HepG2 (cell line): ENCODE results near the gene PLCB4. TPM values are rescaled to one million over a fixed set of nuclear protein-coding genes. Genes with fewer than 3 reads are reported as not detected.

ENCODE experiments used
- ATAC-seq: fragments of 200-7000 bp; cut with Tn5 transposase; 3 replicates; pipeline ENCODE4 v1.9.1; 2020; ENCODE audit warnings: mild to moderate bottlenecking, moderate library complexity
- BruUV-seq: library from RNA; stranded (reverse); fragments of 400-500 nt; replicated peaks from 2 replicates; lab custom pipeline; 2021; lab: Mats Ljungman, UMichigan
- CTCF ChIA-PET: fragments of 300-600 bp; formaldehyde crosslinking; extraction: SDS; loops from one replicate; lab custom pipeline; 2021; ENCODE audit warnings: low total read pairs, inconsistent platforms, low intra/inter-chr PET ratio; lab: Yijun Ruan, JAX
- POLR2A ChIA-PET: fragments of 350-600 bp; sonication (Branson Sonifier 250); formaldehyde crosslinking; loops from one replicate; lab custom pipeline; 2020; ENCODE audit warnings: antibody characterized with exemption, inconsistent platforms; lab: Yijun Ruan, JAX
- DNase-seq: peaks from one replicate; pipeline ENCODE4 v3.0.0-alpha.2; 2015; ENCODE audit warnings: low spot score
- FAIRE-seq: peaks from 3 replicates; lab custom pipeline; 2011; peaks lifted over from hg19 to GRCh38; lab: Jason Lieb, UNC
- H2AFZ ChIP-seq: one replicate; pipeline ENCODE4 v1.6.1; 2011; ENCODE audit warnings: low read length, inconsistent platforms
- H3K27ac ChIP-seq: fragments of 300-600 bp; 3 replicates; pipeline ENCODE4 v1.8.0; 2011; ENCODE audit warnings: mixed run types, mild to moderate bottlenecking, mixed read lengths, low read length, inconsistent platforms; ENCODE audit not compliant: insufficient read depth; ENCODE audit errors: extremely low read length
- H3K27me3 ChIP-seq, 2 experiments: fragments of 200-600 bp in 1 of 2; 2 replicates in 1 of 2; 3 replicates in 1 of 2; pipeline versions ENCODE4 v1.6.0 to v1.8.0; 2011; ENCODE audit warnings: low read length in 2 of 2, mild to moderate bottlenecking in 2 of 2, moderate library complexity in 2 of 2, inconsistent platforms in 1 of 2; ENCODE audit not compliant: insufficient read depth in 2 of 2, control insufficient read depth in 1 of 2
- H3K36me3 ChIP-seq, 2 experiments: fragments of 200-600 bp in 1 of 2; replicated peaks in 1 of 2; 2 replicates in 1 of 2; 3 replicates in 1 of 2; pipeline versions ENCODE4 v1.5.1 to v1.8.0; 2011; ENCODE audit warnings: low read length in 2 of 2, inconsistent platforms in 1 of 2; ENCODE audit not compliant: insufficient read depth in 2 of 2, control insufficient read depth in 1 of 2
- H3K4me1 ChIP-seq: 2 replicates; pipeline ENCODE4 v1.5.1; 2012; ENCODE audit warnings: low read length, inconsistent platforms; ENCODE audit not compliant: insufficient read depth
- H3K4me2 ChIP-seq: 2 replicates; pipeline ENCODE4 v1.6.0; 2011; ENCODE audit warnings: low read depth, low read length, inconsistent platforms
- H3K4me3 ChIP-seq, 3 experiments: fragments of 200-600 bp in 1 of 3; sonication (generic), shearing (Covaris generic) in 1 of 3; replicated peaks in 1 of 3; 2 replicates each; pipeline ENCODE4 v1.5.1; 2011 to 2016; ENCODE audit warnings: low read length in 3 of 3, inconsistent platforms in 2 of 3, low read depth in 2 of 3, mild to moderate bottlenecking in 2 of 3, control low read depth in 1 of 3, mixed read lengths in 1 of 3; ENCODE audit not compliant: insufficient read depth in 1 of 3
- H3K79me2 ChIP-seq: one replicate; pipeline ENCODE4 v1.6.1; 2011; ENCODE audit warnings: low read length, inconsistent platforms; ENCODE audit not compliant: insufficient read depth
- H3K9ac ChIP-seq: 2 replicates; pipeline ENCODE4 v1.6.0; 2011; ENCODE audit warnings: mild to moderate bottlenecking, low read depth, low read length, inconsistent platforms; ENCODE audit not compliant: insufficient read depth
- H3K9me3 ChIP-seq: 2 replicates; pipeline ENCODE4 v1.5.1; 2012; ENCODE audit warnings: mild to moderate bottlenecking, low read length
- H4K20me1 ChIP-seq: 2 replicates; pipeline ENCODE4 v1.6.0; 2011; ENCODE audit warnings: inconsistent platforms, mild to moderate bottlenecking, low read length, moderate library complexity; ENCODE audit not compliant: insufficient read depth
- BCLAF1 ChIP-seq: fragments of 450-650 bp; IDR thresholded peaks from 2 replicates; pipeline ENCODE4 v1.6.1; 2017; ENCODE audit warnings: mild to moderate bottlenecking
- ELF4 ChIP-seq: sonication (generic); formaldehyde crosslinking; IDR thresholded peaks from 2 replicates; pipeline ENCODE4 v1.5.0; 2020; ENCODE audit warnings: missing genetic modification reagents, mild to moderate bottlenecking, moderate library complexity, borderline replicate concordance
- GZF1 ChIP-seq: sonication (generic); formaldehyde crosslinking; IDR thresholded peaks from 2 replicates; pipeline ENCODE4 v1.5.1; 2020; ENCODE audit warnings: mild to moderate bottlenecking, missing genetic modification reagents
- NFIB ChIP-seq: sonication (generic); formaldehyde crosslinking; IDR thresholded peaks from 2 replicates; pipeline ENCODE4 v1.9.0; 2021; ENCODE audit warnings: missing genetic modification reagents, mild to moderate bottlenecking, borderline replicate concordance
- SMARCC2 ChIP-seq: fragments of 450-650 bp; IDR thresholded peaks from 2 replicates; pipeline ENCODE4 v1.6.1; 2017; ENCODE audit warnings: antibody characterized with exemption, mild to moderate bottlenecking
- THYN1 ChIP-seq: sonication (generic); formaldehyde crosslinking; IDR thresholded peaks from 2 replicates; pipeline ENCODE4 v1.8.1; 2023; ENCODE audit warnings: low read depth, mild to moderate bottlenecking, moderate library complexity, missing genetic modification reagents, borderline replicate concordance
- ZNF138 ChIP-seq: sonication (generic); formaldehyde crosslinking; IDR thresholded peaks from 2 replicates; pipeline ENCODE4 v1.5.0; 2020; ENCODE audit warnings: mild to moderate bottlenecking, low read depth, missing genetic modification reagents
- ZNF660 ChIP-seq: sonication (generic); formaldehyde crosslinking; IDR thresholded peaks from 2 replicates; pipeline ENCODE4 v1.5.1; 2020; ENCODE audit warnings: mild to moderate bottlenecking, low read depth, missing genetic modification reagents, borderline replicate concordance
- WGBS: methylation state at CpG from one replicate; pipeline ENCODE4 v1.1.6; 2017; ENCODE audit warnings: low lambda C conversion rate; 5-methylcytosine and 5-hydroxymethylcytosine counted together
- in situ Hi-C: cut with HindIII; loops from 2 replicates; pipeline ENCODE4 v1.10.0; 2017; ENCODE audit warnings: low pct_unique_long_range_greater_than_20kb; ENCODE audit not compliant: extremely low pct_ligation_motif_present
- intact Hi-C: fragments of 100-400 bp; cut with micrococcal nuclease; formaldehyde crosslinking; loops from one replicate; pipeline ENCODE4 v1.10.0; 2022; ENCODE audit not compliant: unreplicated experiment
- polyA plus RNA-seq, 8 experiments: library from polyadenylated mRNA; depleted of rRNA in 3 of 8; stranded (reverse) in 7 of 8; unstranded in 1 of 8; fragments of >200 nt; fragmentation: Illumina TruSeq in 4 of 8; extraction: Trizol in 4 of 8; gene quantifications; 2 replicates each; pipeline versions ENCODE4 v1.2.1 to v1.2.3, GENCODE V29; 2011 to 2016; ENCODE audit warnings: low read depth in 4 of 8, missing spikeins in 1 of 8, mixed read lengths in 1 of 8; ENCODE audit not compliant: insufficient read depth in 1 of 8
- total RNA-seq, 5 experiments: library from RNA; depleted of rRNA; stranded (reverse); fragments of >200 nt; fragmentation: Illumina TruSeq; extraction: Trizol; gene quantifications; 2 replicates each; pipeline ENCODE4 v1.2.3, GENCODE V29; 2016; ENCODE audit warnings: low read depth in 1 of 5
- TF ChIP-seq, protein P1 (sequence below): sonication (generic); formaldehyde crosslinking; IDR thresholded peaks from 2 replicates; pipeline ENCODE4 v1.5.0; 2020; ENCODE audit warnings: mild to moderate bottlenecking, missing genetic modification reagents
- TF ChIP-seq, protein P2 (sequence below): sonication (generic); formaldehyde crosslinking; IDR thresholded peaks from 2 replicates; pipeline ENCODE4 v1.4.0; 2020; ENCODE audit warnings: missing genetic modification reagents

Gene PLCB4
- total and polyA plus RNA-seq, 2 of the 13 experiments (the other 11 are each of a cell fraction or from before 2014, with no cell fraction given) = 0.01 TPM; not detected in 1

- TF ChIP-seq THYN1 (no peak), NFIB (CRISPR knock-in tag) (no peak)
- ATAC-seq (no peak), FAIRE-seq (no peak), DNase-seq (no peak)
- Histone ChIP-seq H3K36me3 (no peaks in the 10 kb centered on the region), H2AFZ (no peak overlapping the region), H3K4me3 (no peak overlapping the region), H3K27ac (no peak overlapping the region), H3K9me3 (no peaks in the 10 kb centered on the region), H3K4me1 (no peaks in the 10 kb centered on the region), H3K79me2 (no peaks in the 10 kb centered on the region), H4K20me1 (no peaks in the 10 kb centered on the region), H3K4me2 (no peak overlapping the region), H3K27me3 (peaks cover 0 to 15% of the 10 kb centered on the region in 2 experiments; a peak in 3 of 5 replicates), H3K9ac (no peak overlapping the region)
- ChIA-PET POLR2A (no interaction called here), CTCF (no interaction called here)
- BruUV-seq = no TSS peak
- WGBS = 9% methylated on average over 6 of the region's 6 CpGs
- intact Hi-C loops (no loop called here), in situ Hi-C loops (no loop called here)
Observed at GRCh38 chr20:9075264-9076095, 6.6 kb downstream of the PLCB4 start.

GRCh38 chr20:9076440-9076839 lies 7.6 kb downstream of the PLCB4 start:
- Histone ChIP-seq H4K20me1 (no peaks in the 10 kb centered on the region), H3K4me2 (no peak overlapping the region), H3K4me3 (no peak overlapping the region), H3K36me3 (no peaks in the 10 kb centered on the region), H3K9me3 (no peaks in the 10 kb centered on the region), H3K27me3 (peaks cover 0 to 10% of the 10 kb centered on the region in 2 experiments; a peak in 3 of 5 replicates), H3K9ac (no peak overlapping the region), H3K79me2 (no peaks in the 10 kb centered on the region), H2AFZ (no peak overlapping the region), H3K27ac (no peak overlapping the region), H3K4me1 (no peaks in the 10 kb centered on the region)
- no TSS peak for BruUV-seq
- intact Hi-C loops = no loop called here
- ATAC-seq (no peak), FAIRE-seq (no peak), DNase-seq (no peak)
- 22% methylated on average over 2 of the region's 2 CpGs for WGBS
- ChIA-PET POLR2A (no interaction called here), CTCF (no interaction called here)
- in situ Hi-C loops = no loop called here
- TF ChIP-seq GZF1 (CRISPR knock-in tag) (no peak), ELF4 (CRISPR knock-in tag) (no peak), ZNF660 (CRISPR knock-in tag) (no peak), ZNF138 (CRISPR knock-in tag) (no peak), BCLAF1 (no peak), SMARCC2 (no peak)
- TF ChIP-seq, protein P1, sequence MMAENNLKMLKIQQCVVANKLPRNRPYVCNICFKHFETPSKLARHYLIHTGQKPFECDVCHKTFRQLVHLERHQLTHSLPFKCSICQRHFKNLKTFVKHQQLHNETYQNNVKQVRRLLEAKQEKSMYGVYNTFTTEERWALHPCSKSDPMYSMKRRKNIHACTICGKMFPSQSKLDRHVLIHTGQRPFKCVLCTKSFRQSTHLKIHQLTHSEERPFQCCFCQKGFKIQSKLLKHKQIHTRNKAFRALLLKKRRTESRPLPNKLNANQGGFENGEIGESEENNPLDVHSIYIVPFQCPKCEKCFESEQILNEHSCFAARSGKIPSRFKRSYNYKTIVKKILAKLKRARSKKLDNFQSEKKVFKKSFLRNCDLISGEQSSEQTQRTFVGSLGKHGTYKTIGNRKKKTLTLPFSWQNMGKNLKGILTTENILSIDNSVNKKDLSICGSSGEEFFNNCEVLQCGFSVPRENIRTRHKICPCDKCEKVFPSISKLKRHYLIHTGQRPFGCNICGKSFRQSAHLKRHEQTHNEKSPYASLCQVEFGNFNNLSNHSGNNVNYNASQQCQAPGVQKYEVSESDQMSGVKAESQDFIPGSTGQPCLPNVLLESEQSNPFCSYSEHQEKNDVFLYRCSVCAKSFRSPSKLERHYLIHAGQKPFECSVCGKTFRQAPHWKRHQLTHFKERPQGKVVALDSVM (CRISPR knock-in tag) = no peak
- TF ChIP-seq, protein P2, sequence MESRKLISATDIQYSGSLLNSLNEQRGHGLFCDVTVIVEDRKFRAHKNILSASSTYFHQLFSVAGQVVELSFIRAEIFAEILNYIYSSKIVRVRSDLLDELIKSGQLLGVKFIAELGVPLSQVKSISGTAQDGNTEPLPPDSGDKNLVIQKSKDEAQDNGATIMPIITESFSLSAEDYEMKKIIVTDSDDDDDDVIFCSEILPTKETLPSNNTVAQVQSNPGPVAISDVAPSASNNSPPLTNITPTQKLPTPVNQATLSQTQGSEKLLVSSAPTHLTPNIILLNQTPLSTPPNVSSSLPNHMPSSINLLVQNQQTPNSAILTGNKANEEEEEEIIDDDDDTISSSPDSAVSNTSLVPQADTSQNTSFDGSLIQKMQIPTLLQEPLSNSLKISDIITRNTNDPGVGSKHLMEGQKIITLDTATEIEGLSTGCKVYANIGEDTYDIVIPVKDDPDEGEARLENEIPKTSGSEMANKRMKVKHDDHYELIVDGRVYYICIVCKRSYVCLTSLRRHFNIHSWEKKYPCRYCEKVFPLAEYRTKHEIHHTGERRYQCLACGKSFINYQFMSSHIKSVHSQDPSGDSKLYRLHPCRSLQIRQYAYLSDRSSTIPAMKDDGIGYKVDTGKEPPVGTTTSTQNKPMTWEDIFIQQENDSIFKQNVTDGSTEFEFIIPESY (CRISPR knock-in tag) = no peak
